Ecto neural progenitor cell (in vitro differentiated cells): Measurements from ENCODE around the gene ATP1B2.
"Not testable (repeated sequence)": the region's sequence is repeated elsewhere in the genome, so short reads cannot be mapped to it uniquely, and the experiment has no call there.

ENCODE experiments used
- DNase-seq: peaks from one replicate; pipeline ENCODE4 v3.0.0-alpha.2; 2018; ENCODE audit warnings: low spot score

ATP1B2 gene

GRCh38 chr17:7636163-7636562 is 14.6 kb upstream of the ATP1B2 start:
- DNase-seq, result no peak

- DNase-seq, result no peak
Observed at GRCh38 chr17:7640783-7641182, 9.9 kb upstream of the ATP1B2 start.

GRCh38 chr17:7641635-7642034 is 9.1 kb upstream of the ATP1B2 start:
- DNase-seq, result not testable (repeated sequence)

GRCh38 chr17:7644775-7645174 is 6.0 kb upstream of the ATP1B2 start:
- DNase-seq, result no peak

- no peak for DNase-seq
Observed at GRCh38 chr17:7646457-7646856, 4.3 kb upstream of the ATP1B2 start.

GRCh38 chr17:7647018-7647417 is 3.7 kb upstream of the ATP1B2 start:
- no peak for DNase-seq

- peak; percentile 70 for DNase-seq
Observed at GRCh38 chr17:7651097-7651664, 455 bp downstream of the ATP1B2 start.

- peak; percentile 78 for DNase-seq
Observed at GRCh38 chr17:7651665-7652387, 1.1 kb downstream of the ATP1B2 start.

GRCh38 chr17:7652388-7653356 is 1.9 kb downstream of the ATP1B2 start:
- no peak for DNase-seq

GRCh38 chr17:7654832-7655540 is 4.3 kb downstream of the ATP1B2 start:
- no peak for DNase-seq

- no peak for DNase-seq
Observed at GRCh38 chr17:7655541-7655840, 4.8 kb downstream of the ATP1B2 start.

- DNase-seq, result peak; percentile 78
Observed at GRCh38 chr17:7656958-7657609, 6.4 kb downstream of the ATP1B2 start.

- no peak for DNase-seq
Observed at GRCh38 chr17:7667656-7668406, 17.1 kb downstream of the ATP1B2 start.

- DNase-seq, result no peak
Observed at GRCh38 chr17:7668482-7668881, 17.8 kb downstream of the ATP1B2 start.

- DNase-seq, result no peak
Observed at GRCh38 chr17:7673239-7673638, 22.5 kb downstream of the ATP1B2 start.

- no peak for DNase-seq
Observed at GRCh38 chr17:7674934-7675333, 24.2 kb downstream of the ATP1B2 start.

- DNase-seq, result no peak
Observed at GRCh38 chr17:7676533-7676932, 25.8 kb downstream of the ATP1B2 start.

GRCh38 chr17:7677388-7678067 is 26.8 kb downstream of the ATP1B2 start:
- DNase-seq, result no peak

- no peak for DNase-seq
Observed at GRCh38 chr17:7684851-7685532, 34.3 kb downstream of the ATP1B2 start.
